Measurements from ENCODE around the gene FNDC10.
"Not testable (repeated sequence)": the region's sequence is repeated elsewhere in the genome, so short reads cannot be mapped to it uniquely, and the experiment has no call there.

The FNDC10 gene

DNA sequence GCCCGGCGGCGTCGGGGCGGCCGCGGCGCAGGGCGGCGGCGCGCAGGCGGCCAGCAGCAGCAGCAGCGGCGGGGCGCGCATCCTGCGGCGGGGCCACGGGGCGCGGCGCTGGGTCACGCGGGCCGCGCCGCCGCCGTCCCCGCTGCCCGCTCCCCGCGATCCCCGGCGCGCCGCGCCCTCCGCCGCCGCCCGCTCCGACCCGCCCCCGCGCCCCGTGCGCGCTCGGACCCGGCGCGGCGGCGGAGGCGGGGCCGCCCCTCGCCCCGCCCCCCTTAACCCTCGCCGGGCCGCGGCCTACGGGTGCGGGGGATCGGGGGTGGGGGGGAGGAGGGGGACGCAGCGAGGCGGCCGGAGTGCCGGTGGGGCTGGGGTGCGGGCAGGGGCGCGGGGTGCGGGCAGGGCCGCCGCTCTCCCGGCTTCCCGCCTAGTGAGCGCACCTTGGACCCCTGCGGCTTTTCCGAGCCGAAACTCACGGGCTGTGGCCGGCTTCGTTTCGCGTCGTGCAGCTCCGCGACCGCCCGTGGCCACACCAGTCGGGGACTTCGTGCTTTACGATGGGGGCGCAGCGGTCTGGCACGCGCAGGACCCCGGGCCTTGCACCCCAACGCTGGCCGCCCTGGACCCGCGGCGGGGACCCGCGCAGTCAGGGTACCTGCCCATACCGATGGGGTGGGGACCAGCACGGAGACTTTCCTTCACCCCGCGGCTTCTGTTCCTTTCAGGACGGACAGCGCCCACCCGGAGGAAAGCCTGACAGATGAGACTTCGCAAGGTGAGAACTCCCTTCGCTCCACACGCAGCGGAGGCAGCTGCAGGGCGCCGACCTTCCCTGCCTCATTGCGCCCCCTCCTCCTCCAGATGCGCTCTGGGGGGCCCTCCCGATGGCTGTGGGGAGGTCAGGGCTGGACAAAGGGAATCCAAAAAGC, at the start of gene FNDC10:
Gene FNDC10, minus strand, starts transcription at position 201 of the 926 bp plus-strand sequence. Its CDS starts 120 bp downstream, at position 81.
- no peak for DNase-seq (ENCODE audit: low read depth in 2 of 2)

DNA sequence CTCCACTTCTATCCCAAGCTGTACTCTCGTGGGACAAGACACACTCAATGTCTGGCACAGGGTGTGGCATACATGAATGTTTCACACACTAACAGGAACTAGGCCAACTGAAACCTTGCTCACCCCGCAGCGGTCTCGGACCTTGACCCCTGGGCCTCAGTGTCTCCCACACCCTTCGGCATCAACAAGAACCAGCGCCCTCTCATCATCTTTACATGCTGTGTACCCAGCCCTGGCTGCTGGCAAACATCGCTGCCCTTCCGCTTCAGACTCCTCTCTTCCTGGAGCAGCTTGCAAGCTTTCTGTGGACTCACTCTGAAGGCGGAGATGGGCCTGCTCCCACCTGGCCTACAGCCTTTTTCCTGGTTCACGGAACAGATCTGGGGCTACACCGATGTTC, 48.3 kb upstream of the FNDC10 start:
- not testable (repeated sequence) for DNase-seq (ENCODE audit: low read depth in 2 of 2)

DNA sequence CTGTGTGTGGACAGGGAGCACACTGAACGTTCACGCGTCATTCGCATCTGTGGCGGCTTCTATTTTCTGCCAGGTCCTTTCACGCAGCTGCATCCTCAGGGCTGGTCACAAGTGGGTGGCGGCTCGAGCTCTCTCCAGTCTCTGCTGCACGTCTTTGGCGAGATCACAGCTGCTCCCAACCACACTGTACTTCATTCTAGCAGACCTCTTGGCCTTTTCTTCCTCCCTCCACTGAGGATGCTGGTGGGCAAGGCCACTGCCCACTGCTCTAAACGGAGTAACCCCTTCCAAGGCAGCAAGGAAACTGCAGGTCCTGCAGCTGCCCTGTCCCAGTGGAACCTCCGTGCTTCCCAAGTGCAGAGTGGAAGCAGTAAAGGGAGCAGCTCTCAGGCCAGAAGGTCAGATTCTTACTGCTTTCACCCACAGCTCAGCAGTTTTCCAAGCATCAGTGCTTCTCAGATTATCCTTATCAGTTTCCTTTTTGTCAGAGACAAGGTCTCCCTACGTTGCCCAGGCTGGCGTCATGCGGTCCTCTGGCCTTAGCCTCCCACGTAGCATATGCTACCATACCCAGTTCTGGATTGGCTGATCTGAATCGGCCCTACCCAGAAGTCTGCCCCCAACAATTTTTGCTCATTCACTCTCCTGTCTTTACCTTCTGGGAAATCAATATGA, 47.8 kb upstream of the FNDC10 start:
- DNase-seq (ENCODE audit: low read depth in 2 of 2), result not testable (repeated sequence)

- DNase-seq (ENCODE audit: low read depth in 2 of 2), result not testable (repeated sequence)
Observed at GRCh38 chr1:1646326-1646725, 46.4 kb upstream of the FNDC10 start.

GRCh38 chr1:1640711-1641461, 41.0 kb upstream of the FNDC10 start:
- not testable (repeated sequence) for DNase-seq (ENCODE audit: low read depth in 2 of 2)

DNA sequence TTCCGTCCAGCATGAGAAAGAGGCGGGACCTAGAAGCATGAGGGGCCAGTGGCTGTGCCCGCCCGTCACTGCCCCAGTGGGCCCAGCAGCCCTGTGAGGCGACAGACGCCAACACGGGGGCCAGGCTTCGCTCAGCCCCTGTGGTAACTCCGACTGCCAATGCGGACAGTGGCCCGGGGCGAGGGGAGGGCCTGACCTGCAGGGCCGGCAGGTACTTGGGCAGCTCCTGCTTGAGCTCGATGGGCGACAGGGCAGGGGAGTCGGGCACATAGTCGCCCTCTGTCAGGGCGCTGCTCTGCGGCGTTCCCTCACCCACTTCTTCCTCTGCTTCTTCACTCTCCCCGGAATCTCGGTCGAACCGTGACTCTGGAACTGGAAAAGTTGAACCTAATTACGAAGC, 40.1 kb upstream of the FNDC10 start:
- DNase-seq (ENCODE audit: low read depth in 2 of 2), result not testable (repeated sequence)

- not testable (repeated sequence) for DNase-seq (ENCODE audit: low read depth in 2 of 2)
Observed at GRCh38 chr1:1639368-1639767, 39.4 kb upstream of the FNDC10 start.

DNA sequence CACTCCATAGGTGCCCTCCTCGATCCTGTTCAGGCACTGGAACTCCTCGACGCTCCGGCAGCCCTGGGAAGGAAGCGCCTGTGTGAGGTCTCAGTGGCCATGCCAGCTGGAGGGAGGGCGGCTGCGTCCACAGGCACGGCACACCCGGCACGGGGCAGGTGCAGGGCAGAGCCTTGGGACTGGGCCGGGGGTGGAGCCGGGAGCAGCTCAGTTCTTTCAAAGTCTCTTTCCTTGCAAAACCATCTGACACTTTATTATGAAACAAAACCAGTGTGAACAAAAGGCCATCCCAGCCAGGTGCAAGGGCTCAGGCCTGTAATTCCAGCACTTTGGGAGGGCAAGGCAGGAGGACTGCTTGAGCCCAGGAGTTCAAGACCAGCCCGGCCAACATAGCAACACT, 38.6 kb upstream of the FNDC10 start:
- DNase-seq (ENCODE audit: low read depth in 2 of 2), result not testable (repeated sequence)

GRCh38 chr1:1637479-1637875, 37.5 kb upstream of the FNDC10 start:
- not testable (repeated sequence) for DNase-seq (ENCODE audit: low read depth in 2 of 2)

DNA sequence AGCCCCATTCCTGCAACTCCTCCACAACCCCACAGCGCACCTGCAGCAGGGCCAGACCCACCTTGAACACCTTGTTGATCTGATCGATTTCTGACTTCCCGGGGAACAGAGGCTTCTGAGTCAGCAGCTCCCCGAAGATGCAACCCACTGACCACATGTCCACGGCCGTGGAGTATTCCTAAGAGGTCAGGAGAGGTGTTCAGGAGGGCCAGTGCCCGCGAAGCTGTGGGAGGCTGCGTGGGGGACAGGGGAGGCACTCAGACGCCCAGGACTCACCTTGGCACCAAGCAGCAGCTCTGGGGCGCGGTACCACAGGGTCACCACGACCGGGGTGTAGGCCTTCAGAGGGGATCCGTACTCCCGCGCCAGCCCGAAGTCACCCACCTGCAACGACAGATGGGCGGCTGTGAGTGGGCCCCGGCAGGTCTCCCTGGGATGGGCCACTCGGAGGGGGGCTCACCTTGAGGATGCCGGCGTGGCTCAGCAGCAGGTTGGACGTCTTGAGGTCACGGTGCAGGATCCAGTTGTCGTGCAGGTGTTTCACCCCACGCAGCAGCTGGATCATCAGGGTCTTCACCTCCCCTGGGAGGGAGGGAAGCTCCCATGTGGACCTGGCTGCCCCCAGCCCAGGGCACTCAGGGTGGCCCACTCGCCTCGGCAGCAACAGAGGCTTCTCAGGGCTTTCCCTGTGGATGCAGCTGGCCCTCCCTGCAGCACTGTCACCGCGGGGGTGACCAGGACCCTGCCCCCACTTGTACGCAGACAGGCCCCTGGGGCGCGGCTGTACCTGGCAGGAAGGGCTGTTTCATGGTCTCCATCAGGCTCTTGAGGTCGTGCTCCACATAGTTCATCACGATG, 36.9 kb upstream of the FNDC10 start:
- DNase-seq (ENCODE audit: low read depth in 2 of 2), result not testable (repeated sequence)

GRCh38 chr1:1634613-1635012, 34.7 kb upstream of the FNDC10 start:
- not testable (repeated sequence) for DNase-seq (ENCODE audit: low read depth in 2 of 2)

GRCh38 chr1:1633409-1633808, 33.5 kb upstream of the FNDC10 start:
- DNase-seq (ENCODE audit: low read depth in 2 of 2), result not testable (repeated sequence)

GRCh38 chr1:1631782-1632420, 32.0 kb upstream of the FNDC10 start, which contains the start of gene MMP23B:
TSS of gene MMP23B (plus strand) at chr1:1632173. CDS start at chr1:1632219, 46 bp downstream.
- no peak for DNase-seq (ENCODE audit: low read depth in 2 of 2)

DNA sequence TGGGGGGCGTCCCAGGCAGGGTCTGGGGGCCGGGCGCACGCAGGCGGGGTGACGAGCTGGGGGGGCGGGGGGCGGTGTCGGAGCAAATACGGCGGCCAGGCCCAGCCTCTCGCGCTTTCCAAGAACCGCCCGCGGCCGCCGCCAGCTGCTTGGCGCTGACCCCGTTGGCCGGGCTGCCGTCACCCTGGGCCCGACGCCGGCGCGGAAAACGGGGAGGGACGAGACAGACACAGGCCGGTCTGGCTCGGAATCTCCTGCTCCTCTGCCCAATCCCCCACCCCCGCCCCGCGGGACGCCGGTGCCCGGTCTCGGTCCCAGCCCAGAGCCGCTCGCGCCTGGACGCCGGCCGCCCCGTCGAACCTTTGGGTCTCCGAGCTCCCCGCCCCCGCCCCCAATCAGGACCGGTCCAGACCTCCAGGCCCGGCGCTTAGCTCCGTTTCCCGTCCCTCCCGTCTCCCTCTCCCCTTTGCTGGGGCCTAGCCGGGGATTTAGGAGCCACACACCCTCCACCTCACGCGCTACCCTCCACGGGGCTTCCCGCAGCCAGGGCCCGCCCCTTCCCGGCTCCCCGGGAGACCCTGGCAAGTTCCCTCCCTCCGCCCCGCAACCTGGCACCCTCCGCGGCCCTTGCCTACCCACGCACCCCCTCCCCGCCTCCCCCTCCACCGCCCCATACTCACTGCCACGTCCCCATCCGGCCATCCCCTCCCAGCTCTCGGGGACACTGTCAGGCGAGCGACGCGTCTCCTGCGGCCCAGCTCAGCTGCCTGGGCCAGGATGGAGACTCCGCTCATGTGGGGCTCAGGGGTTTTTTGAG, 31.2 kb upstream of the FNDC10 start:
- no peak for DNase-seq (ENCODE audit: low read depth in 2 of 2)

DNA sequence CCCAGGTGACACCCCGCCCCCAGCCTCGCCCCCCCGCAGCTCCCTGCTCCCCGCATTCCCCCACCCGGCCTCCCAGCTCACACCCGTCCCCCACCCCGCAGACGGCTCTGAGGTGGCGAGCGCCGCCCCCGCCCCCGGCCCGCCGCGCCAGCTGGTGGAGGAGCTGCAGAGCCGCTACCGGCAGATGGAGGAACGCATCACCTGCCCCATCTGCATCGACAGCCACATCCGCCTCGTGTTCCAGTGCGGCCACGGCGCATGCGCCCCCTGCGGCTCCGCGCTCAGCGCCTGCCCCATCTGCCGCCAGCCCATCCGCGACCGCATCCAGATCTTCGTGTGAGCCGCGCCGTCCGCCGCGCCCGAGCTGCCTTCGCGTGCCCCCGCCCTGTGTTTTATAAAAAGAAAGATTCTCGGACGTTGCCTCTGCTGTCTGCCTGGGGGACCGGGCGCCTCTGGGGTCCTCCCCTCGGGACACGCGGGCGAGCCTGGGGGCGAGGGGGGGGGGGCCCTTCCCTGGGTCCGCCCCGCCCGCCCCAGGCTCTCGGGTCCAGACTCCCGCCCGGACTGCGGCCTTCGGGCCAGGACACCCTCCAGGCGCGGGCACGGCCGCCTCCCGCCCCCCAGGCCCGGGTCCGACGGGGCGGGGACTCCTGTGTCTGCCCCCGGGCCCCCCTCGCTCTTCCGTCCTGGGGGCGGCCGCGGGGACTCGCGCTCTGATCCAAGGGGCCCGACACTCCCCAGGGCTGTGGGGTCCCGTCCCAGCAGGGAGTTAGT, 30.4 kb upstream of the FNDC10 start:
- peak; percentile 84 to 86 for DNase-seq (ENCODE audit: low read depth in 2 of 2)

- DNase-seq (ENCODE audit: low read depth in 2 of 2), result peak; percentile 48 to 58
Observed at GRCh38 chr1:1629430-1630190, 29.7 kb upstream of the FNDC10 start.

DNA sequence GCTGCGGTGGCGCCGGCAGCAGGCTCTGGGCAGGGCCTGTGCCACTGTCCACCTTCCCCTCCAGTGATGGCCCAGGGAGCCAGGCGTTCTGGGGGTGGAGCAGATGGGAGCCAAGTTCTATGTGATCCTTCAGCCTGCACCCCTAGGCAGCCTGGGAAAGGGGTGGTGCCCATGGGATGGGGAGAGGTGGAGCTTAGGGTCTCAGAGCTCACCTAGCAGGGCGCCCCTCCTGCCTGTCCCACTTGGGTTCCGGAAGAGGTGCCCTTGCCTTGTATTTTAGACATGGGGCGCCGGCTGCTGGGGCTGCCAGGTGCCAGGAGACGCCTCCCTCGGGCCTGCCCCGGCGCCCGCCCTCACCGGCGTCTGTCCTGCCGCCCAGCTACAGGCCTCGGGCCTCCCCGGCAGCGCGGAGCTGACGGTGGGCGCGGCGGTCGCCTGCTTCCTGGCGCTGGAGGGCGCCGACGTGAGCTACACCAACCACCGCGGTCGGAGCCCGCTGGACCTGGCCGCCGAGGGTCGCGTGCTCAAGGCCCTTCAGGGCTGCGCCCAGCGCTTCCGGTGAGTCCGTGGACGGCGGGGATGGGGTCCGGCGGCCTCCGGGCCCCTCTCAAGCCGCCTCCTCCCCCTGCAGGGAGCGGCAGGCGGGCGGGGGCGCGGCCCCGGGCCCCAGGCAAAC, 29.0 kb upstream of the FNDC10 start:
- DNase-seq (ENCODE audit: low read depth in 2 of 2), result no peak

Measured in stimulated activated CD8-positive, alpha-beta memory T cell treated with anti-CD3 and anti-CD28 coated beads, Interleukin-2, amount 100 ng/mL, for 48 hours (primary cell).